HG02981 (cell line): ENCODE data around the gene SOX5.
"Not testable (repeated sequence)": the region's sequence is repeated elsewhere in the genome, so short reads cannot be mapped to it uniquely, and the experiment has no call there.

Source experiments
- ATAC-seq: cut with Tn5 transposase; IDR thresholded peaks from one replicate; pipeline ENCODE4 v1.9.1; 2021; ENCODE audit warnings: mild to moderate bottlenecking, moderate library complexity; ENCODE audit not compliant: unreplicated experiment

The SOX5 gene

GRCh38 chr12:23911574-23911973 is 37.9 kb downstream of the SOX5 start:
- no peak for ATAC-seq

GRCh38 chr12:23909551-23909950 is 39.9 kb downstream of the SOX5 start:
- ATAC-seq, result no peak

GRCh38 chr12:23906329-23906728 is 43.1 kb downstream of the SOX5 start:
- ATAC-seq, result no peak

- no peak for ATAC-seq
These were observed 50.0 kb downstream of the SOX5 start for GRCh38 chr12:23899434-23899833.

- no peak for ATAC-seq
These were observed 51.3 kb downstream of the SOX5 start for GRCh38 chr12:23898121-23898520.

GRCh38 chr12:23895792-23896218 is 53.7 kb downstream of the SOX5 start:
- no peak for ATAC-seq

GRCh38 chr12:23893611-23894010 is 55.9 kb downstream of the SOX5 start:
- no peak for ATAC-seq

GRCh38 chr12:23891115-23891514 is 58.4 kb downstream of the SOX5 start:
- ATAC-seq, result no peak

- no peak for ATAC-seq
These were observed 60.4 kb downstream of the SOX5 start for GRCh38 chr12:23889069-23889440.

- ATAC-seq, result no peak
These were observed 60.9 kb downstream of the SOX5 start for GRCh38 chr12:23888396-23889068.

GRCh38 chr12:23887055-23887835 is 62.2 kb downstream of the SOX5 start:
- ATAC-seq, result no peak

- no peak for ATAC-seq
These were observed 64.1 kb downstream of the SOX5 start for GRCh38 chr12:23885394-23885793.

- ATAC-seq, result no peak
These were observed 64.6 kb downstream of the SOX5 start for GRCh38 chr12:23884909-23885308.

- no peak for ATAC-seq
These were observed 68.5 kb downstream of the SOX5 start for GRCh38 chr12:23880988-23881387.

GRCh38 chr12:23876618-23877017 is 72.9 kb downstream of the SOX5 start:
- not testable (repeated sequence) for ATAC-seq

- ATAC-seq, result no peak
These were observed 81.7 kb downstream of the SOX5 start for GRCh38 chr12:23867794-23868193.

- ATAC-seq, result no peak
These were observed 86.8 kb downstream of the SOX5 start for GRCh38 chr12:23862701-23863100.

GRCh38 chr12:23860019-23860418 is 89.5 kb downstream of the SOX5 start:
- ATAC-seq, result no peak

GRCh38 chr12:23857178-23857577 is 92.3 kb downstream of the SOX5 start:
- ATAC-seq, result no peak

GRCh38 chr12:23855813-23856212 is 93.7 kb downstream of the SOX5 start:
- ATAC-seq, result no peak

GRCh38 chr12:23854598-23854997 is 94.9 kb downstream of the SOX5 start:
- no peak for ATAC-seq

GRCh38 chr12:23853640-23854039 is 95.8 kb downstream of the SOX5 start:
- no peak for ATAC-seq
